HG03045 (cell line): ENCODE measurements around the gene KRTAP1-4.
"Not testable (repeated sequence)": the region's sequence is repeated elsewhere in the genome, so short reads cannot be mapped to it uniquely, and the experiment has no call there.

Source experiments
- ATAC-seq: cut with Tn5 transposase; IDR thresholded peaks from one replicate; pipeline ENCODE4 v1.9.1; 2021; ENCODE audit warnings: mild to moderate bottlenecking, moderate library complexity; ENCODE audit not compliant: unreplicated experiment

Gene KRTAP1-4

GRCh38 chr17:41029633-41030245, at the start of gene KRTAP1-4:
Gene KRTAP1-4 (minus strand): TSS chr17:41030195. CDS start chr17:41030078, 117 bp downstream.
- ATAC-seq: no peak

GRCh38 chr17:41076788-41077187, 46.8 kb upstream of the KRTAP1-4 start:
- ATAC-seq: no peak

- no peak for ATAC-seq
Observed at GRCh38 chr17:41073676-41074075, 43.7 kb upstream of the KRTAP1-4 start.

GRCh38 chr17:41071606-41072360, 41.8 kb upstream of the KRTAP1-4 start:
- ATAC-seq: no peak

- no peak for ATAC-seq
Observed at GRCh38 chr17:41069031-41069430, 39.0 kb upstream of the KRTAP1-4 start.

- no peak for ATAC-seq
Observed at GRCh38 chr17:41067281-41067680, 37.3 kb upstream of the KRTAP1-4 start.

GRCh38 chr17:41065829-41066624, 36.0 kb upstream of the KRTAP1-4 start, which contains the start of gene KRTAP2-4:
Gene KRTAP2-4 (minus strand): TSS chr17:41065879. CDS start chr17:41065845, 34 bp downstream.
- ATAC-seq: no peak

- ATAC-seq: not testable (repeated sequence)
Observed at GRCh38 chr17:41065016-41065689, 35.2 kb upstream of the KRTAP1-4 start.

GRCh38 chr17:41064301-41064700, 34.3 kb upstream of the KRTAP1-4 start:
- ATAC-seq: no peak

GRCh38 chr17:41063449-41063848, 33.5 kb upstream of the KRTAP1-4 start:
- ATAC-seq: no peak

GRCh38 chr17:41061964-41062363, 32.0 kb upstream of the KRTAP1-4 start:
- ATAC-seq: no peak

GRCh38 chr17:41060052-41060604, 30.1 kb upstream of the KRTAP1-4 start, which contains the start of gene KRTAP2-3:
Gene KRTAP2-3 (minus strand): TSS chr17:41060114. CDS start chr17:41060050, 64 bp downstream.
- no peak for ATAC-seq

GRCh38 chr17:41059276-41060051, 29.5 kb upstream of the KRTAP1-4 start:
- ATAC-seq: not testable (repeated sequence)

- ATAC-seq: no peak
Observed at GRCh38 chr17:41058741-41059140, 28.7 kb upstream of the KRTAP1-4 start.

GRCh38 chr17:41057547-41057946, 27.6 kb upstream of the KRTAP1-4 start:
- ATAC-seq: no peak

GRCh38 chr17:41055130-41055529, 25.1 kb upstream of the KRTAP1-4 start, which contains the start of gene KRTAP2-2:
Gene KRTAP2-2 (minus strand): TSS chr17:41055230. CDS start chr17:41055211, 19 bp downstream.
- not testable (repeated sequence) for ATAC-seq

- not testable (repeated sequence) for ATAC-seq
Observed at GRCh38 chr17:41054556-41054955, 24.6 kb upstream of the KRTAP1-4 start.

GRCh38 chr17:41054025-41054424, 24.0 kb upstream of the KRTAP1-4 start:
- ATAC-seq: no peak

GRCh38 chr17:41052566-41052965, 22.6 kb upstream of the KRTAP1-4 start:
- ATAC-seq: no peak

- ATAC-seq: no peak
Observed at GRCh38 chr17:41049110-41049509, 19.1 kb upstream of the KRTAP1-4 start.
